HG02759 (cell line): Measurements from ENCODE around the gene C16orf74.

Source experiments
- ATAC-seq: cut with Tn5 transposase; IDR thresholded peaks from one replicate; pipeline ENCODE4 v1.9.1; 2021; ENCODE audit warnings: mild to moderate bottlenecking, moderate library complexity; ENCODE audit not compliant: unreplicated experiment

Gene C16orf74

DNA sequence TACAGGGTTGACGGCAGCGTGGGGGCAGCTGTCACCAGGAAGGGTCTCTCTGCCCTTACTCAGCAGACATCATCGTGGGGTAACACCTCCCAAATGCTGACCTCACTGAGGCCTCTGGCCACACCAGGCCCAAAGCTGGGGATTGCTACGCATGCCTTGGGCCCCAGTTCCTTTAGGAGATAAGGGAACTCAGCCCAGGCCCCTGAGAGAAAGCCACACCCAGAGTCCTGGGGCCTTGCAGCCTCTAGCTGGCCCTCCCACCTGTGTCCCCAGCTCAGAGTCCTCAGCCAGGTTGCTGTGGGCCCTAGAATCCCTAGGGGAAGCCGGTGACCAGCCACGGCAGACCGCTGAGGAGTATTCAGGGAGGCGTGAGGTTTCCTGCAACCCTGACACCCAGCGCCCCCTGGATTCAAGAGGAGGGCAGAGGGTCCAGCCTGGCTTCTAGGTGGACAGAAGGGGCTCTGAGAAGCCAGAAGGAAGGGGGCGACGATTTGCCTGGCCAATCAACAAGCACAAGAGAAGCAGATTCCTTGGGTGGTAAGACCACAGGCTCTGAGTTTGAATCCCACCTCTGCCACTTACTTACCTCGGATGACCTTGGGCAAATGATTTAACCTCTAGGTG, 51.8 kb downstream of the C16orf74 start:
- ATAC-seq = no peak

DNA sequence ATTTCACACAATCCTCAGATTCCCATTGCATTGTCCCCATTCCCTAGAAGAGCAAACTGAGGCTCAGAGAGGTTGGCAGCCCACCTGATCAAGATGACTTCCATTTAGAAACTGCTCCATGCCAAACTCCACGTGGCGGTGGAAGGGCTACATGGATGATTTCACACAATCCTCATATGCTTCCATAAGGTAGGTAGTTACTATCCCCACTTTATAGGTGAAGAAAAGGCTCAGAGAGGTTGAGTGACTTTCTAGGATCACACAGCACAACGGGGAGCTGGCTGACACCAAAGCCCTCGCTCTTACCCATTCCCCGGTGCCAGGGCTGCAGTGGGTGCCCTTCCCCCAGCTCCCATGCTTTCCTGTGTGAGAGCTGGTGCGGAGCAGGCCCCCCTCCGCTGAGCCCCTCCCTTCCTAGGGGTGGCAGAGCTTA, 52.4 kb downstream of the C16orf74 start:
- ATAC-seq = no peak

GRCh38 chr16:85697431-85697830, 53.5 kb downstream of the C16orf74 start:
- no peak for ATAC-seq

GRCh38 chr16:85696781-85697180, 54.1 kb downstream of the C16orf74 start:
- ATAC-seq = no peak

- no peak for ATAC-seq
Measured at GRCh38 chr16:85695196-85696128, 55.4 kb downstream of the C16orf74 start.

DNA sequence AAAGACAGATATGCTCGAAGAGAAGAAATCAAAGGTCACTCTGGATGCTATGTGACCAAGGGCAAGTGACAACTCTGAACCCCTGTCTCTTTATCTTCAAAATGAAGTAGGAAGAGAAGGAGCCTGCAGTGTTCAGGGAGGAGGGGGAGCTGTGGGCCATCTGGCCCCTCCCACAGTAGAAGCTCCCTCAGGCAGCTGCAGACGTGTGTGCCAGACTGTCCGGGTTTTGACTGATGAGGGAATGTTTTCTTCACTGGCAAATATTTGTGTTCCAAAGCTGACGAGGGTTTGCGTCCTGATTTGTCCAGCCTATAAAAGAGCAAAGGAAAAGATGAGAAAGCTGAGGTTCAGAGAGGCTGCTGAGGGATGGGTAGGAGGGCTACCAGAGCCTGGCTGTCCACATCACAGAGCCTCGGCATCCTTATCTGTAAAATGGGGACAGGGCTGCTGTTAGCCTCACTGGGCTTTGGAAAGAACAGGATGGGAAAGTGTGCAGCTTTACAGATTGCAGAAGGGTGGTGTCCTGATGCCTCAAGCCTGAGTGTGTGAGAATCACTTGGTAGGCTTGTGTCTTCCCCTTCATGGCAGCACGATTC, 60.3 kb downstream of the C16orf74 start:
- no peak for ATAC-seq

DNA sequence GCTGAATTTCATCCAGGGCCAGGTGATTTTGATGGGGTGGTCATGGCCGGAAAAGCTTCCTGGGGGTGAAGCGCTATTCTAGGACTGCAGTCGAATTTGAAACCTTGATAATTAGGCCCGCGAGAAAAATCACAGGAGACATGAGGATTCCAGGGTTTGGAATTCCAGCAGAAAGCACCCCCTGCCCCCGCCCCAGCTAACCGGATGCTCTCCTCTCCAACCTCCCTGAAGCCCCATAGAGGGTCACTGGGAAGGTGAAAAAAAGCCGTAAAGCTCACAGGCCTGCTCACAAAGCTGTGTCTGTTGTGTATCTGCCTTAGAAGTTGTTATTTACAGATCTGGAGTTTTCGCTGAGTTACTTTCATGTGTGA, 61.0 kb downstream of the C16orf74 start:
- no peak for ATAC-seq

DNA sequence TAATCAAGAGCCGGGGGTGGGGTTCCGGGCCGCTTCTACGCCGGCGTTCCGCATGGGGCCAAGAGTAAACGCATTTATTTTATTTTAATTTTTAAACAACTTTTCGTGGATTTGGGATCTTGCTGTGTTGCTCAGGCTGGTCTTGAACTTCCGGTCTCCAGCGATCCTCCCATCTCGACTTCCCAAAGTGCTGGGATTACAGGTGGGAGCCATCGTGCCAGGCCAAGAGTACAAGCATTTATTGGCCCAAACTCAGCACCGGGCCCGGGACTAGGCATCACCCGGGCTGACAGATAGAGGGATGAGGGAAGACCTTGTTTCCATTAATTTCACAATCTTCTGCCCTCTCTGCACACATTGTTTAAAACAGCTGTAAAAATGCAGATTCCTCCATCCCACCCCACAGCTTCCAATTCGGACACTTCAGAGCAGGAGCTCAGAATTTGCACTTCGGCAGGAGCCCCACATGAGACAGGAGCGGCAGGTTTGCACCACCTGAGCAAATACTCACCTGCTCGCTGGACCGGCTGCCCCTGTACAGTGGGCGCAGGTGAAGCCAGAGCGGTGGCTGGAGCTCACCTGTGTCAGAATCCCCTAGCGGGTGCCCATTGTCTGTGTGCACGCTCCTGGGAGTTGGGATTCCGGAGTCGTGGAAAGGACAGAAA, 61.5 kb downstream of the C16orf74 start:
- ATAC-seq = no peak

DNA sequence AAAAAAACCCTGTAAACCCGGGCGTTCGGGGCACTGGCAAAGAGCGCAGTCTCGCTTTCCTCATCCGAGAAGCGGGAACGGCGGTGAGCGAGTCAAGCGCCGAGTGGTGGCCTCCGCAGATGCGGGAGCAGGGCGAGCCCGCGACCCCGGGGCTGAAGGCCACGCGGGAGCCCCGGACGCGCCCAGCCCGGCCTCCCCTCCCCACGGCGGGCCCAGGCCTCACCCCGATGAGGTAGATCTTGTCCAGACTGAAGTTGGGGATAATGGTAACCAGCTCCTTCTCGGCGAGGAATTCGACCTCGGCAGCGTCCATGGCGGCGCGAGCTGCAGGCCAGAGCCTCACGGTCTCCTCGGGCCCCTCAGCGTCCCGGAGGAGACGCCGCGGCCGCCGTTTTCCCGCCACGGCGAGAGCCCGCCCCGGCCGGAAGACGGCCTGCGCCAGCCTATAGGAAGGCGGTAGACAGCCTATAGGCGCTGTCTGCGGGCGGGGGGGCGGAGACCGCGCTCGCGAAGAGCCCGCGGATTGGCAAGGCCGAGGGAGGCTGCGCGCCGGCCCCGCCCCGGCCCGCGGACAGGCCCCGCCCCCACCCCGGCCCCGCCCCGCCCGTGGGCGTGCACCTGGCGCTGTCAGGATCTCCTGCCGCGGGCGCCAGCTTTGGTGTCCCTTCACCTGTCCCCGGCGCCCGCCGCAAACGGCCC, 62.2 kb downstream of the C16orf74 start, which contains the start of gene GINS2:
TSS of gene GINS2 (minus strand) at position 369 of the 699 bp plus-strand sequence. CDS start at position 313, 56 bp downstream.
- ATAC-seq = peak; percentile 95

DNA sequence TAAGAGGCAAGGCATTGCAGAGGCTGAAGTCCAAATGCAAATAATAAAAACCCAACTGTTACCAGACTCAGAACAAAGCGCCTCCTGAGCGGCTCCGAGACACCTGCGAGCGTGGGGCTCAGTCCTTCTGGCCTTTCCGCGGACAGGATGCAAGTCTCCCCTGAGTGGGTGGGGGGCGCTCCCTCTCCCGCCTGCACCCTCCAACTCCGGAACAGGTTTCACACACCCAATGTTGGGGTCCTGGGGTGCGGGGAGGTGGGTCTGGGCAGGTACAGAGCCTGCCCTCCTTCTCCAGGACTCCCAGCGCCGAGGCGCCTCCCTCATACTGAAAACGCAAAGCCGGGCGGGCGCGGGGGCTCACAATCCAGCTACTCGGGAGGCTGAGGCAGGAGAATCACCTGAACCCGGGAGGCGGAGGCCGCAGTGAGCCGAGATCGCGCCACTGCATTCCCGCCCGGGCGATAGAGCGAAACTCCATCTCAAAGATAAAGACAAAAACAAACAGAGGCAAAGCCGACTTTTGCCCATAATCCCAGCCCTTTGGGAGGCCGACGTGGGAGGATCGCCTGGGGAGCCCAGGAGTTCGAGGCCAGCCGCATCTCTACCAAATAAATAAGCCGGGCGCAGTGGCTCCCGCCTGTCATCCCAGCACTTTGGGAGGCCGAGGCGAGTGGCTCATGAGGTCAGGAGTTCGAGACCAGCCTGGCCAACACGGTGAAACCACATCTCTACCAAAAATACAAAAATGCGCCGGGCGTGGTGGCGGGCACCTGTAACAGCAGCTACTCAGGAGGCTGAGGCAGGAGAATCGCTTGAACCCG, 63.0 kb downstream of the C16orf74 start:
- no peak for ATAC-seq

GRCh38 chr16:85686912-85687591, 63.8 kb downstream of the C16orf74 start:
- no peak for ATAC-seq

DNA sequence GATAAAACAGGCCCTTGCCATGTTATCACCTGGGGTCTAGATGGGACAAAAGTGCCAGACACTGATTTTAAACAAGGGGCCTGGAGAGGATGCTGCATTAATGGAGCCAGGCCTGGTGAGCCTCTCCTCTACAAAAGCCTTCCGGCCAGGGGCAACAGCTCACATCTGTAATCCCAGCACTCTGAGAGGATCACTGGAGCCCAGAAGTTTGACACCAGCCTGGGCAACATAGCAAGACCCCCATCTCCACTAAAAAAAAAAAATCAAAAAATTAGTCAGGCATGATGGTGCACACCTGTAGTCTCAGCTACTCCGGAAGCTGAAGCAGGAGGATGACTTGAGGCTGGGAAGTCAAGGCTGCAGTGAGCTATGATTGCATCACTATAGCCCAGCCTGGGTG, 65.6 kb downstream of the C16orf74 start:
- no peak for ATAC-seq

GRCh38 chr16:85683363-85683762, 67.5 kb downstream of the C16orf74 start:
- ATAC-seq = no peak

GRCh38 chr16:85682516-85682915, 68.4 kb downstream of the C16orf74 start:
- no peak for ATAC-seq

DNA sequence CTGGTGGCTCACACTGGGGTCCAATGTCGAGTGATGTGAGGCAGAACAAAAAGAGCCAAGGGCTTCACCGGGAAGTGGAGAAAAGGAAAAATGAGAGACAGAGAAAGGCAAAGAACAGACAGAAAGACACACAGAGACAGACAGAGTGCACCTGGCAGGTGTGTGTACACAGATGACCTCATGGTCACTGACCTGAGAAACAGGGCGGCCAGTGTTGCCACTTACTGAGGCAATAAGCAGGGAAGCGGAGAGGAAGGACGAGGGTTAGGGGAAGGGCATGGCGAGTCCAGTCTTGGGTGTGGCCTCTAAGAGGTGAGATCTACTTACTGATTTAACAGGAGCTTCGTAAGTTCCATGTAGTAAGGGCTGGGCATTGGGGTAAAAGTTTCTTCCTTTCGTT, 69.6 kb downstream of the C16orf74 start:
- no peak for ATAC-seq

DNA sequence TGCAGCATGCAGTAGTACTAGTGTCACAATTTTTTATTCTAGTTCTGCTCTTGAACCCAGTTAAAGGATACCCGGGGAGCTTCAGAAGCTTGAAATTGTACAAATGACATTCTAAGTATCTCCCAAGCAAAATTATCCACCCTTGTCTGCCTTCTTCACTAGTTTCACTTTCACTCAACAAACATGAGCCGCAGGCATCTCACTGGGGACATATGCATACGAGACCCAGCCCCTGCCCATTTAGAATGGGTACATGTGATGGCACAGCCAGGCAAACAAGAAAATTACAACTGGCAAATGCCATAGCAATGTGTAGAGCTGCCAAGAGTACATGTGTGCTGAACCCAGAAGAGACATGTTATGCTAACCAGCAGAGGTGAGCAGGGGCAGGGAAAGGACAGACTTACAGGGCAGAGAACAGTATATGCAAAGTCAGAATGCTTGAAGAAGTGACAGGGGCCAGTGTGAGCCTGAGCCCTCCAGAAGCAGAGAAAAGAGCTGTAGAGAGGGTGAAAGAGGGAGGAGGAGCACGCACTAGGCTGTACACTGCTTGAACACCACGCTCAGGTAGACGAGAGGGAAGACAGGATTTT, 70.4 kb downstream of the C16orf74 start:
- ATAC-seq = no peak

DNA sequence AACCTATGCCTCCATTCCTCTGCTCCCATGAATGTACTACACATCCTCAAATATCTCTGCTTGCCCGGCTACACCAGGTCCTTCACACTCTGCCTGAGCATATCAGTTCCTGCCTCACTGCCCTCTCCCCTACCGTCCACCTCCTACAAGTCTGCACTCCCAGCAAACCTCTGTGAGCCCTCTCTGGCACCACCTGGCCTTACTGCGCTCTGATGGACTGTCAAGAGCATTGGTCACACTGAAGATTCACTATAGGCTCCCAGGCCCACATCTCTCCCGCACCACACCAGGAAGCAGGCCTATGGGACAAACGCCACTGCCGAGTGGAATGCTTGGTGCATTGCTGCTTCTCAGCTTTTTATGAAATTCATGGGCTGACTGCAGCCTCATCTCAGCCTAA, 71.0 kb downstream of the C16orf74 start:
- no peak for ATAC-seq

- no peak for ATAC-seq
Measured at GRCh38 chr16:85678821-85679220, 72.1 kb downstream of the C16orf74 start.

- ATAC-seq = no peak
Measured at GRCh38 chr16:85678016-85678415, 72.9 kb downstream of the C16orf74 start.
